Measurements from ENCODE around the gene TBPL2. TPM values are rescaled to one million over a fixed set of nuclear protein-coding genes. Genes with fewer than 3 reads are reported as not detected.

Gene TBPL2
- total RNA-seq, 3 donors from 2014 or later: not detected

- Mint-ChIP-seq H3K36me3 (ENCODE audit: insufficient read depth) (no peaks in the 10 kb centered on the region), H3K9me3 (no peaks in the 10 kb centered on the region), H3K27me3 (ENCODE audit: low read depth) (peaks cover 2% of the 10 kb centered on the region), H3K4me1 (ENCODE audit: low read depth) (peaks cover 10% of the 10 kb centered on the region), H3K4me3 (no peak overlapping the region)
- DNase-seq (no peak), ATAC-seq (no peak)
Observed at GRCh38 chr14:55451398-55451797, 11.0 kb upstream of the TBPL2 start.

- ATAC-seq: no peak
- Mint-ChIP-seq H3K4me3 (no peak overlapping the region), H3K4me1 (ENCODE audit: low read depth) (peaks cover 13% of the 10 kb centered on the region), H3K9me3 (no peaks in the 10 kb centered on the region), H3K27me3 (ENCODE audit: low read depth) (peaks cover 2% of the 10 kb centered on the region), H3K36me3 (ENCODE audit: insufficient read depth) (no peaks in the 10 kb centered on the region)
- no peak for DNase-seq
Observed at GRCh38 chr14:55450987-55451386, 10.6 kb upstream of the TBPL2 start.

GRCh38 chr14:55450539-55450938 is 10.1 kb upstream of the TBPL2 start:
- Mint-ChIP-seq H3K9me3 (no peaks in the 10 kb centered on the region), H3K4me3 (no peak overlapping the region), H3K4me1 (ENCODE audit: low read depth) (peaks cover 13% of the 10 kb centered on the region), H3K36me3 (ENCODE audit: insufficient read depth) (no peaks in the 10 kb centered on the region), H3K27me3 (ENCODE audit: low read depth) (peaks cover 2% of the 10 kb centered on the region)
- no peak for ATAC-seq
- no peak for DNase-seq

- no peak overlapping the region for H3K4me3 Mint-ChIP-seq
- ATAC-seq (no peak), DNase-seq (no peak)
- H3K9me3 Mint-ChIP-seq: no peaks in the 10 kb centered on the region
- H3K27me3 Mint-ChIP-seq (ENCODE audit: low read depth): peaks cover 2% of the 10 kb centered on the region
- no peaks in the 10 kb centered on the region for H3K36me3 Mint-ChIP-seq (ENCODE audit: insufficient read depth)
- H3K4me1 Mint-ChIP-seq (ENCODE audit: low read depth): peaks cover 13% of the 10 kb centered on the region
Observed at GRCh38 chr14:55450124-55450523, 9.7 kb upstream of the TBPL2 start.

GRCh38 chr14:55449116-55449515 is 8.7 kb upstream of the TBPL2 start:
- peaks cover 13% of the 10 kb centered on the region for H3K4me1 Mint-ChIP-seq (ENCODE audit: low read depth)
- no peaks in the 10 kb centered on the region for H3K36me3 Mint-ChIP-seq (ENCODE audit: insufficient read depth)
- no peak for ATAC-seq
- no peak overlapping the region for H3K4me3 Mint-ChIP-seq
- no peaks in the 10 kb centered on the region for H3K27me3 Mint-ChIP-seq (ENCODE audit: low read depth)
- no peak for DNase-seq
- no peaks in the 10 kb centered on the region for H3K9me3 Mint-ChIP-seq

- Mint-ChIP-seq H3K27me3 (ENCODE audit: low read depth) (no peaks in the 10 kb centered on the region), H3K4me3 (no peak overlapping the region), H3K9me3 (no peaks in the 10 kb centered on the region), H3K4me1 (ENCODE audit: low read depth) (peaks cover 13% of the 10 kb centered on the region), H3K36me3 (ENCODE audit: insufficient read depth) (no peaks in the 10 kb centered on the region)
- no peak for DNase-seq
- ATAC-seq: peak; percentile 50 to 66
Observed at GRCh38 chr14:55448141-55448614, 7.8 kb upstream of the TBPL2 start.

- Mint-ChIP-seq H3K9me3 (no peaks in the 10 kb centered on the region), H3K4me1 (ENCODE audit: low read depth) (peaks cover 13% of the 10 kb centered on the region), H3K4me3 (no peak overlapping the region), H3K36me3 (ENCODE audit: insufficient read depth) (no peaks in the 10 kb centered on the region), H3K27me3 (ENCODE audit: low read depth) (no peaks in the 10 kb centered on the region)
- ATAC-seq: no peak
- DNase-seq: no peak
Observed at GRCh38 chr14:55446833-55447232, 6.4 kb upstream of the TBPL2 start.

- Mint-ChIP-seq H3K36me3 (ENCODE audit: insufficient read depth) (no peaks in the 10 kb centered on the region), H3K27me3 (ENCODE audit: low read depth) (no peaks in the 10 kb centered on the region), H3K4me1 (ENCODE audit: low read depth) (peaks cover 13% of the 10 kb centered on the region), H3K4me3 (no peak overlapping the region), H3K9me3 (no peaks in the 10 kb centered on the region)
- peak; percentile 38 for DNase-seq
- peak in 1 of 2 donors; percentile 50 for ATAC-seq
Observed at GRCh38 chr14:55446127-55446736, 5.8 kb upstream of the TBPL2 start.

- H3K4me1 Mint-ChIP-seq (ENCODE audit: low read depth): peaks cover 3% of the 10 kb centered on the region
- no peaks in the 10 kb centered on the region for H3K36me3 Mint-ChIP-seq (ENCODE audit: insufficient read depth)
- ATAC-seq (no peak), DNase-seq (no peak)
- H3K27me3 Mint-ChIP-seq (ENCODE audit: low read depth): no peaks in the 10 kb centered on the region
- no peak overlapping the region for H3K4me3 Mint-ChIP-seq
- H3K9me3 Mint-ChIP-seq: no peaks in the 10 kb centered on the region
Observed at GRCh38 chr14:55441286-55441685, 870 bp upstream of the TBPL2 start.

GRCh38 chr14:55438066-55438683 is 2.2 kb downstream of the TBPL2 start:
- DNase-seq (no peak), ATAC-seq (no peak)
- peaks cover 20% of the 10 kb centered on the region for H3K4me1 Mint-ChIP-seq (ENCODE audit: low read depth)
- no peak overlapping the region for H3K4me3 Mint-ChIP-seq
- H3K27me3 Mint-ChIP-seq (ENCODE audit: low read depth): no peaks in the 10 kb centered on the region
- no peaks in the 10 kb centered on the region for H3K9me3 Mint-ChIP-seq
- no peaks in the 10 kb centered on the region for H3K36me3 Mint-ChIP-seq (ENCODE audit: insufficient read depth)

GRCh38 chr14:55436931-55437330 is 3.5 kb downstream of the TBPL2 start:
- no peak overlapping the region for H3K4me3 Mint-ChIP-seq

GRCh38 chr14:55436519-55436918 is 3.9 kb downstream of the TBPL2 start:
- H3K27me3 Mint-ChIP-seq (ENCODE audit: low read depth): no peaks in the 10 kb centered on the region
- no peak overlapping the region for H3K4me3 Mint-ChIP-seq
- H3K36me3 Mint-ChIP-seq (ENCODE audit: insufficient read depth): no peaks in the 10 kb centered on the region
- H3K9me3 Mint-ChIP-seq: no peaks in the 10 kb centered on the region
- no peak for ATAC-seq
- DNase-seq: no peak
- H3K4me1 Mint-ChIP-seq (ENCODE audit: low read depth): peaks cover 27% of the 10 kb centered on the region

More at GRCh38 chr14:55436931-55437330, 3.5 kb downstream of the TBPL2 start:
- no peak for ATAC-seq
- H3K4me1 Mint-ChIP-seq (ENCODE audit: low read depth): peaks cover 27% of the 10 kb centered on the region
- no peaks in the 10 kb centered on the region for H3K27me3 Mint-ChIP-seq (ENCODE audit: low read depth)
- no peaks in the 10 kb centered on the region for H3K36me3 Mint-ChIP-seq (ENCODE audit: insufficient read depth)
- no peak for DNase-seq
- no peaks in the 10 kb centered on the region for H3K9me3 Mint-ChIP-seq

GRCh38 chr14:55434805-55435174 is 5.6 kb downstream of the TBPL2 start:
- peaks cover 35% of the 10 kb centered on the region for H3K4me1 Mint-ChIP-seq (ENCODE audit: low read depth)
- no peak for ATAC-seq
- DNase-seq: no peak
- no peak overlapping the region for H3K4me3 Mint-ChIP-seq
- no peaks in the 10 kb centered on the region for H3K27me3 Mint-ChIP-seq (ENCODE audit: low read depth)
- H3K36me3 Mint-ChIP-seq (ENCODE audit: insufficient read depth): no peaks in the 10 kb centered on the region
- H3K9me3 Mint-ChIP-seq: no peaks in the 10 kb centered on the region

- Mint-ChIP-seq H3K4me1 (ENCODE audit: low read depth) (peaks cover 36% of the 10 kb centered on the region), H3K27me3 (ENCODE audit: low read depth) (no peaks in the 10 kb centered on the region), H3K4me3 (peak overlapping the region; percentile 24), H3K9me3 (no peaks in the 10 kb centered on the region), H3K36me3 (ENCODE audit: insufficient read depth) (no peaks in the 10 kb centered on the region)
- DNase-seq (no peak), ATAC-seq (peak; percentile 45 to 51)
Observed at GRCh38 chr14:55433880-55434804, 6.3 kb downstream of the TBPL2 start.

Data from activated T-cell treated with anti-CD3 and anti-CD28 coated beads, Interleukin-2, amount 50 U/mL, for 4 hours (primary cell).